Neural cell (in vitro differentiated cells): ENCODE results near the gene PRELID1.

ENCODE experiments used
- POLR2AphosphoS5 ChIP-seq: IDR thresholded peaks from 2 replicates; pipeline ENCODE4 v1.6.1; 2012
- TF ChIP-seq, protein P1 (sequence below): fragments of 450-650 bp; IDR thresholded peaks from 2 replicates; pipeline ENCODE4 v1.5.1; 2014; ENCODE audit warnings: antibody characterized with exemption, mild to moderate bottlenecking, moderate library complexity; ENCODE audit not compliant: poor library complexity, severe bottlenecking
- TF ChIP-seq, protein P2 (sequence below): IDR thresholded peaks from 2 replicates; pipeline ENCODE4 v1.6.1; 2012; ENCODE audit warnings: borderline replicate concordance

DNA sequence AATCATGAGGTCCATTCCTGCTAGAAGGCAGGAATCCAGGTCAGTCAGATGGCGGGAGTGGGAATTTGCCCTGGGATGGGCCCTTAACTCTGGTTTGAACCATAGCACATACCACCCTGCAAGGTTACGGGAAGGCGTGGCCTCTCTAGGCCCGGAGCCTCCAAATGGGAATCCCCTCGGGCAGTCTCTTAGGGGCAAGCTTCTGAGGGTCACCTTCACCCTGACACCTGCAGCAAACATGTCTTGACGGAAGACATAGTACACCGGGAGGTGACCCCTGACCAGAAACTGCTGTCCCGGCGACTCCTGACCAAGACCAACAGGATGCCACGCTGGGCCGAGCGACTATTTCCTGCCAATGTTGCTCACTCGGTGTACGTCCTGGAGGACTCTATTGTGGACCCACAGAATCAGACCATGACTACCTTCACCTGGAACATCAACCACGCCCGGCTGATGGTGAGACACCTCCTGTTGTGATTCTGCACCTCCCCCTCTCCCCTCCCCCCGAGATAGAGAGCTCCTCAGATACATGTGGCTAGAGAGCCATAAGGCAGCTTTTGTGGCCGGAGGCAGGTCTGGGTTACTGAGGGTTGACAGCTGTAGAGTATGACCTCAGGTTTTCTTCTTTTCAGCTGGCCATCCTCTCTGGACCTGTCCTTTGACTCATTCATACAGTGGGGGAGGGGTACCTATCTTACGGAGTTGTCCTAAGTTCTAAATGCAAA is 957 bp downstream of the PRELID1 start:
- TF ChIP-seq, protein P1, sequence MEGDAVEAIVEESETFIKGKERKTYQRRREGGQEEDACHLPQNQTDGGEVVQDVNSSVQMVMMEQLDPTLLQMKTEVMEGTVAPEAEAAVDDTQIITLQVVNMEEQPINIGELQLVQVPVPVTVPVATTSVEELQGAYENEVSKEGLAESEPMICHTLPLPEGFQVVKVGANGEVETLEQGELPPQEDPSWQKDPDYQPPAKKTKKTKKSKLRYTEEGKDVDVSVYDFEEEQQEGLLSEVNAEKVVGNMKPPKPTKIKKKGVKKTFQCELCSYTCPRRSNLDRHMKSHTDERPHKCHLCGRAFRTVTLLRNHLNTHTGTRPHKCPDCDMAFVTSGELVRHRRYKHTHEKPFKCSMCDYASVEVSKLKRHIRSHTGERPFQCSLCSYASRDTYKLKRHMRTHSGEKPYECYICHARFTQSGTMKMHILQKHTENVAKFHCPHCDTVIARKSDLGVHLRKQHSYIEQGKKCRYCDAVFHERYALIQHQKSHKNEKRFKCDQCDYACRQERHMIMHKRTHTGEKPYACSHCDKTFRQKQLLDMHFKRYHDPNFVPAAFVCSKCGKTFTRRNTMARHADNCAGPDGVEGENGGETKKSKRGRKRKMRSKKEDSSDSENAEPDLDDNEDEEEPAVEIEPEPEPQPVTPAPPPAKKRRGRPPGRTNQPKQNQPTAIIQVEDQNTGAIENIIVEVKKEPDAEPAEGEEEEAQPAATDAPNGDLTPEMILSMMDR = no peak
- TF ChIP-seq, protein P2, sequence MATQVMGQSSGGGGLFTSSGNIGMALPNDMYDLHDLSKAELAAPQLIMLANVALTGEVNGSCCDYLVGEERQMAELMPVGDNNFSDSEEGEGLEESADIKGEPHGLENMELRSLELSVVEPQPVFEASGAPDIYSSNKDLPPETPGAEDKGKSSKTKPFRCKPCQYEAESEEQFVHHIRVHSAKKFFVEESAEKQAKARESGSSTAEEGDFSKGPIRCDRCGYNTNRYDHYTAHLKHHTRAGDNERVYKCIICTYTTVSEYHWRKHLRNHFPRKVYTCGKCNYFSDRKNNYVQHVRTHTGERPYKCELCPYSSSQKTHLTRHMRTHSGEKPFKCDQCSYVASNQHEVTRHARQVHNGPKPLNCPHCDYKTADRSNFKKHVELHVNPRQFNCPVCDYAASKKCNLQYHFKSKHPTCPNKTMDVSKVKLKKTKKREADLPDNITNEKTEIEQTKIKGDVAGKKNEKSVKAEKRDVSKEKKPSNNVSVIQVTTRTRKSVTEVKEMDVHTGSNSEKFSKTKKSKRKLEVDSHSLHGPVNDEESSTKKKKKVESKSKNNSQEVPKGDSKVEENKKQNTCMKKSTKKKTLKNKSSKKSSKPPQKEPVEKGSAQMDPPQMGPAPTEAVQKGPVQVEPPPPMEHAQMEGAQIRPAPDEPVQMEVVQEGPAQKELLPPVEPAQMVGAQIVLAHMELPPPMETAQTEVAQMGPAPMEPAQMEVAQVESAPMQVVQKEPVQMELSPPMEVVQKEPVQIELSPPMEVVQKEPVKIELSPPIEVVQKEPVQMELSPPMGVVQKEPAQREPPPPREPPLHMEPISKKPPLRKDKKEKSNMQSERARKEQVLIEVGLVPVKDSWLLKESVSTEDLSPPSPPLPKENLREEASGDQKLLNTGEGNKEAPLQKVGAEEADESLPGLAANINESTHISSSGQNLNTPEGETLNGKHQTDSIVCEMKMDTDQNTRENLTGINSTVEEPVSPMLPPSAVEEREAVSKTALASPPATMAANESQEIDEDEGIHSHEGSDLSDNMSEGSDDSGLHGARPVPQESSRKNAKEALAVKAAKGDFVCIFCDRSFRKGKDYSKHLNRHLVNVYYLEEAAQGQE = no peak
- no peak for TF ChIP-seq POLR2AphosphoS5
